Kidney (tissue), 22 donors: ENCODE results near the gene DEFB114. TPM values are rescaled to one million over a fixed set of nuclear protein-coding genes. Genes with fewer than 3 reads are reported as not detected.

ENCODE experiments used
- DNase-seq, 5 donors: peaks; one replicate each; pipeline ENCODE4 v3.0.0-alpha.2; 2013 to 2020
- FAIRE-seq: peaks from 2 replicates; lab custom pipeline; 2012; peaks lifted over from hg19 to GRCh38; lab: Jason Lieb, UNC
- H3K27ac ChIP-seq, 2 donors: one replicate each; pipeline ENCODE4 v1.7.0; 2013; ENCODE audit warnings: low read depth in 2 of 2, low read length in 2 of 2, inconsistent platforms in 1 of 2
- H3K27me3 ChIP-seq: one replicate; pipeline ENCODE4 v1.7.1; 2013; ENCODE audit warnings: low read length, inconsistent platforms; ENCODE audit not compliant: control insufficient read depth, insufficient read depth
- H3K36me3 ChIP-seq, 3 donors: one replicate each; pipeline versions ENCODE4 v1.7.0 to v1.7.1; 2013; ENCODE audit warnings: low read length in 3 of 3, control low read depth in 1 of 3, inconsistent platforms in 1 of 3; ENCODE audit not compliant: insufficient read depth in 3 of 3, control insufficient read depth in 2 of 3
- H3K4me1 ChIP-seq, 3 donors: one replicate each; pipeline versions ENCODE4 v1.7.0 to v1.7.1; 2013; ENCODE audit warnings: low read length in 3 of 3, inconsistent platforms in 1 of 3, low read depth in 1 of 3; ENCODE audit not compliant: control insufficient read depth in 2 of 3, insufficient read depth in 2 of 3
- H3K4me3 ChIP-seq, 3 donors: one replicate each; pipeline versions ENCODE4 v1.7.0 to v1.8.1; 2013; ENCODE audit warnings: low read length in 3 of 3, control low read depth in 1 of 3, inconsistent platforms in 1 of 3
- H3K9ac ChIP-seq, 3 donors: one replicate each; pipeline versions ENCODE4 v1.7.0 to v1.7.1; 2013; ENCODE audit warnings: low read length in 3 of 3, control low read depth in 1 of 3, inconsistent platforms in 1 of 3
- H3K9me3 ChIP-seq, 3 donors: one replicate each; pipeline versions ENCODE4 v1.7.0 to v1.7.1; 2013; ENCODE audit warnings: low read length in 3 of 3, control low read depth in 1 of 3, inconsistent platforms in 1 of 3; ENCODE audit not compliant: control insufficient read depth in 2 of 3, insufficient read depth in 1 of 3
- CTCF ChIP-seq: IDR thresholded peaks from 3 replicates; pipeline ENCODE4 v1.5.1; 2012; ENCODE audit warnings: mild to moderate bottlenecking, moderate library complexity, borderline replicate concordance; ENCODE audit not compliant: insufficient read depth; ENCODE audit errors: extremely low read depth
- intact Hi-C: fragments of 100-400 bp; cut with DNase I; formaldehyde crosslinking; loops from one replicate; pipeline ENCODE4 v1.11.1; 2022
- long read RNA-seq, 10 donors: library from polyadenylated mRNA in 1 of 10; unstranded in 1 of 10; transcript quantifications; one replicate each; pipeline ENCODE4 v2.0.0 and lab custom pipeline, GENCODE V29; 2021 to 2026
- polyA plus RNA-seq: library from polyadenylated mRNA; stranded (reverse); fragments of 350-450 nt; fragmentation: Illumina TruSeq; extraction: RNeasy Lipid Tissue Mini Kit (QIAGEN cat#74804); gene quantifications from one replicate; pipeline ENCODE4 v1.2.3, GENCODE V29; 2014; ENCODE audit warnings: low read depth, low replicate concordance; ENCODE audit not compliant: insufficient read depth
- total RNA-seq: library from RNA; stranded (reverse); fragmentation: NEBNext Ultra II Directional; extraction: Animal tissue kit (Norgen Biotek cat#: 25700); gene quantifications from one replicate; pipeline ENCODE4 v1.2.1, GENCODE V29; 2021
- donor health status: control.
- donor health status: control.
- donor health status: control.
- donor health status: control.
- donor health status: control.
- donor health status: DM: yes; HTN: yes; CAD: no.
- donor health status: Normal renal cell carcinoma (clear cell type).

DEFB114 gene
- not detected for total RNA-seq
- polyA plus RNA-seq = not detected
- long read RNA-seq, donor 1 = 0 reads
- long read RNA-seq, donor 2 = 0 reads
- long read RNA-seq, donor 3 = 0 reads
- long read RNA-seq, donor 4 = 0 reads
- long read RNA-seq, donor 5 = 0 reads
- long read RNA-seq, donor 6 = 0 reads
- long read RNA-seq, donor 7 = 0 reads
- long read RNA-seq, donor 8 = 0 reads
- long read RNA-seq, donor 9 = 0 reads
- long read RNA-seq, donor 10 = 0 reads

GRCh38 chr6:49964064-49964463 lies at the start of gene DEFB114:
DEFB114 (minus strand) TSS chr6:49964164; CDS start chr6:49964105, 59 bp downstream.
- no peaks in the 10 kb centered on the region for H3K36me3 ChIP-seq
- intact Hi-C loops = no loop called here
- no peaks in the 10 kb centered on the region for H3K27me3 ChIP-seq
- FAIRE-seq (no peak), DNase-seq (no peak)
- no peak within 1 kb of the TSS for H3K9ac ChIP-seq
- H3K4me3 ChIP-seq = no peak within 1 kb of the TSS
- no peaks in the 10 kb centered on the region for H3K9me3 ChIP-seq
- no peak within 1 kb of the TSS for H3K27ac ChIP-seq
- TF ChIP-seq CTCF = no peak
- no peaks in the 10 kb centered on the region for H3K4me1 ChIP-seq

- no peak overlapping the region for H3K4me3 ChIP-seq
- no peak overlapping the region for H3K9ac ChIP-seq
- H3K27me3 ChIP-seq = no peaks in the 10 kb centered on the region
- no peaks in the 10 kb centered on the region for H3K9me3 ChIP-seq
- TF ChIP-seq CTCF = no peak
- DNase-seq (no peak), FAIRE-seq (no peak)
- H3K36me3 ChIP-seq = no peaks in the 10 kb centered on the region
- no peaks in the 10 kb centered on the region for H3K4me1 ChIP-seq
- intact Hi-C loops = no loop called here
- H3K27ac ChIP-seq = no peak overlapping the region
Measured at GRCh38 chr6:50007819-50008218, 43.9 kb upstream of the DEFB114 start.

- Histone ChIP-seq H3K36me3 (no peaks in the 10 kb centered on the region), H3K27ac (no peak overlapping the region), H3K4me1 (no peaks in the 10 kb centered on the region), H3K27me3 (no peaks in the 10 kb centered on the region), H3K9ac (no peak overlapping the region), H3K9me3 (no peaks in the 10 kb centered on the region), H3K4me3 (no peak overlapping the region)
- TF ChIP-seq CTCF = no peak
- intact Hi-C loops = no loop called here
- DNase-seq (no peak), FAIRE-seq (no peak)
Measured at GRCh38 chr6:50003139-50003538, 39.2 kb upstream of the DEFB114 start.

- no peak for TF ChIP-seq CTCF
- intact Hi-C loops = no loop called here
- no peak overlapping the region for H3K9ac ChIP-seq
- no peak overlapping the region for H3K4me3 ChIP-seq
- no peak overlapping the region for H3K27ac ChIP-seq
- FAIRE-seq (no peak), DNase-seq (no peak)
- H3K27me3 ChIP-seq = no peaks in the 10 kb centered on the region
- no peaks in the 10 kb centered on the region for H3K9me3 ChIP-seq
- no peaks in the 10 kb centered on the region for H3K4me1 ChIP-seq
- no peaks in the 10 kb centered on the region for H3K36me3 ChIP-seq
Measured at GRCh38 chr6:49995278-49995677, 31.3 kb upstream of the DEFB114 start.
